Urothelium cell line (cell line): ENCODE results near the gene SRM.
"Not testable (repeated sequence)": the region's sequence is repeated elsewhere in the genome, so short reads cannot be mapped to it uniquely, and the experiment has no call there.

Source experiments
- DNase-seq: peaks from one replicate; pipeline ENCODE4 v3.0.0; 2011; ENCODE audit warnings: low spot score, mixed read lengths
- FAIRE-seq: peaks from 2 replicates; lab custom pipeline; 2011; peaks lifted over from hg19 to GRCh38; lab: Jason Lieb, UNC

SRM gene

GRCh38 chr1:11023201-11023600, 36.6 kb downstream of the SRM start:
- no peak for DNase-seq
- no peak for FAIRE-seq

GRCh38 chr1:11019971-11020370, 39.8 kb downstream of the SRM start:
- FAIRE-seq (no peak), DNase-seq (no peak)

- not testable (repeated sequence) for DNase-seq, FAIRE-seq
Observed at GRCh38 chr1:11019358-11019757, 40.5 kb downstream of the SRM start.

GRCh38 chr1:11013160-11013531, 46.7 kb downstream of the SRM start:
- DNase-seq (no peak), FAIRE-seq (no peak)

- DNase-seq (peak; percentile 98), FAIRE-seq (no peak)
Observed at GRCh38 chr1:11012260-11013159, 47.3 kb downstream of the SRM start, which contains the start of gene TARDBP. TSS of gene TARDBP (plus strand) at chr1:11012654. CDS start at chr1:11013728, 1,074 bp downstream.
